Amygdala (tissue), 56 donors: ENCODE results near the gene SPINDOC.

Experiments
- DNase-seq, 56 donors: peaks; one replicate each; lab custom pipeline; 2025; lab: John Stamatoyannopoulos, UW

The SPINDOC gene

DNA sequence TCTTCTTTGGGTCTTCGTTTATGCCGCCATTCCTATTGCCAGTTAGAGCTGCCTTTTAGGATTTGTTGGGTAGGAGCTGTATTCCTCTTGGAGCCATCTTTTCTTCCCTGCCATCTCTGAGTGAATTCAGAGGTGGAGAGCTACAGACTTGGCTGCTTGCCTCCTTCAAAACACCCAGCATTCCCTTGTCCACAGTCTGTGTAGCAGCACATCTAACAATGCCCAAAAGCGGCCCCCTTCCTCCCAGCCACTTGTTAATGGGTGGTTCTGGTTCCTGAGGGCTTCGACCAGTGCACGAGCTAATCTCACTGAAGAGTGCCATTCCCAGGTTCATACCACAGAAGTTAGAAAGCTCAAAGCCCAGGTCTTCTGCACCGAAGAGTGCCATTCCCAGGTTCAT, 63.4 kb downstream of the SPINDOC start:
- peak in 2 of 56 donors; percentile 10 to 23 for DNase-seq
